Astrocyte of the cerebellum (primary cell): ENCODE results near the gene PTPRQ.

Experiments used
- DNase-seq: peaks from one replicate; pipeline ENCODE4 v3.0.0-alpha.2; 2011; ENCODE audit warnings: low read depth
- H3K4me3 ChIP-seq: 2 replicates; pipeline ENCODE4 v1.5.1; 2011; ENCODE audit warnings: mild to moderate bottlenecking, low read depth, low read length, moderate library complexity
- in situ Hi-C: cut with HindIII; loops from 2 replicates; pipeline ENCODE4 v1.10.0; 2017; ENCODE audit warnings: low sequenced_read_pairs
- TF ChIP-seq, protein P1 (sequence below): IDR thresholded peaks from 2 replicates; pipeline ENCODE4 v1.5.1; 2012; ENCODE audit warnings: low read length, low read depth, moderate library complexity, mild to moderate bottlenecking; ENCODE audit errors: missing control alignments

Gene PTPRQ

DNA sequence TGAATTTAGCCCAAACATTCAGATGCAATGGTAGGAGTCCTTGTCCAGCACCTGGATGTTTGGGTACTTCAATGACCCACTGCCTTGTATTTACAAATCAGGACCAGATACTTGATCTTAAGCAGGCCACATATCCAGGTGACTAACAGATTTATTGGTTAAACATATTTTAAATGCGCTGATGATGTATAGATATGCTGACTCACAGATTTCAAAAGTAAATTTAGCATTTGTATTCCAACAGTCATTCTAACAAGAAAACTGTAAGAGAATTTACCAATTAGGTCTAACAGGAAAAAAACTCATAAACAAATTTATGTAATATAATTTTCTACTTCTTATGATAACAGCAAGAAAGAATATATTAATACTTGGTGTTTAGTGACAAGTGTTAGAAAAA is 234.0 kb downstream of the PTPRQ start:
- in situ Hi-C loops, result no loop called here
- TF ChIP-seq, protein P1, sequence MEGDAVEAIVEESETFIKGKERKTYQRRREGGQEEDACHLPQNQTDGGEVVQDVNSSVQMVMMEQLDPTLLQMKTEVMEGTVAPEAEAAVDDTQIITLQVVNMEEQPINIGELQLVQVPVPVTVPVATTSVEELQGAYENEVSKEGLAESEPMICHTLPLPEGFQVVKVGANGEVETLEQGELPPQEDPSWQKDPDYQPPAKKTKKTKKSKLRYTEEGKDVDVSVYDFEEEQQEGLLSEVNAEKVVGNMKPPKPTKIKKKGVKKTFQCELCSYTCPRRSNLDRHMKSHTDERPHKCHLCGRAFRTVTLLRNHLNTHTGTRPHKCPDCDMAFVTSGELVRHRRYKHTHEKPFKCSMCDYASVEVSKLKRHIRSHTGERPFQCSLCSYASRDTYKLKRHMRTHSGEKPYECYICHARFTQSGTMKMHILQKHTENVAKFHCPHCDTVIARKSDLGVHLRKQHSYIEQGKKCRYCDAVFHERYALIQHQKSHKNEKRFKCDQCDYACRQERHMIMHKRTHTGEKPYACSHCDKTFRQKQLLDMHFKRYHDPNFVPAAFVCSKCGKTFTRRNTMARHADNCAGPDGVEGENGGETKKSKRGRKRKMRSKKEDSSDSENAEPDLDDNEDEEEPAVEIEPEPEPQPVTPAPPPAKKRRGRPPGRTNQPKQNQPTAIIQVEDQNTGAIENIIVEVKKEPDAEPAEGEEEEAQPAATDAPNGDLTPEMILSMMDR, result no peak

DNA sequence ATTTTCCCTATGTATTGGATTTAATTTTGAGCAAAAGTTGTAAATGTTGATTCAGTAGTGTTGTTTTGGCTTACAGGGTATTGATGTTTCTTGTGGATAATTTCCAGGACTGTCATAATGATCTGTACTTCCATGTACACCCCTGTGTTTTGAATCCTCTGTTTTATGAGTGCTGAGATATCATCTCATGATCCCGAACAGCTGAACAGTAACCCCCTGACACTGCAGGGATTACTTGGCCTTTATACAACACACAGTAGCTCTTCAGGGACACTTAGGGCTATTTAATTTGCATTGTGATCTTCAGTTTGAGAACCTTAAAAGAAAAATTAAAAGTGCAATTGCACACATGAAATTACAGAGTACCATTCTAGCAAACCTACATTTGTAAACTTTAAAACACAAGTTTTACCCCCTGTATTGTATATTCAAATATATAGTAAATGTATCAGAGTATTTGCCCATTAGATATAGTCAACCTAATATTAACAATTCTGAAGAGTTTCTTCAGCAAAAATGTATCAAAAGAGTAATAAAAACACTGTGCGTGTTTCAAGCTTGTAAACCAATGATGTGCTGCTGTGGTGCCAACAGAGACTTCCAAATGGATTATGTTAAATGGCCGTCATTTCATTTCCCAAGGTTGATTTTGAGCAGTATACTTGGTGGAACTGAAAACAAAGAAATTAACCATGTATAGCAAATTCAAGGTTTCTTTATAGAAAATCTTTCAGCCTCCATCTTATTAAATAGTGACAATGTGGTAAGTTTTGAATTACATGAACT is 235.5 kb downstream of the PTPRQ start:
- DNase-seq, result no peak
- TF ChIP-seq, protein P1, result no peak
- in situ Hi-C loops, result no loop called here

More for the DNA sequence above, 234.0 kb downstream of the PTPRQ start:
- H3K4me3 ChIP-seq, result no peak overlapping the region
- DNase-seq, result no peak

DNA sequence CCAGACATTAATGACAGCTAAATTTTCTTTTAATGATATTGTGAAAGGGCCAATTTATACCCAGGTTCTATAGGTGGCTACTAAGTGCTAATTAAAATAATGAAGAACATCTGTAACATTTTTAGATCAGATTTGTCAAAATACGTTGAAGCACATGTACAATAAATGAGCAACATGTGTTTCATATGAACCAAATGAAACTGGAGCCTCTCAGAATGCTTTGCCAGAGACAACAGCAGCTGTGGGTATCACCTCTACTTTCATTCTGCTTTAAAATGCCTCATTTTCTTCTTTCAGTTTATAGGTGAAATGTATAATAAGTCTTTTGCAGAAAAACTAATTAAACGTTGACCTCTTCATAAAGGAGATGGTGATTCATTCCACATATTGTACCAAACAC is 237.3 kb downstream of the PTPRQ start:
- DNase-seq, result no peak
- in situ Hi-C loops, result no loop called here
- TF ChIP-seq, protein P1, result no peak
- H3K4me3 ChIP-seq, result no peak overlapping the region

More for the DNA sequence above, 235.5 kb downstream of the PTPRQ start:
- H3K4me3 ChIP-seq, result no peak overlapping the region

DNA sequence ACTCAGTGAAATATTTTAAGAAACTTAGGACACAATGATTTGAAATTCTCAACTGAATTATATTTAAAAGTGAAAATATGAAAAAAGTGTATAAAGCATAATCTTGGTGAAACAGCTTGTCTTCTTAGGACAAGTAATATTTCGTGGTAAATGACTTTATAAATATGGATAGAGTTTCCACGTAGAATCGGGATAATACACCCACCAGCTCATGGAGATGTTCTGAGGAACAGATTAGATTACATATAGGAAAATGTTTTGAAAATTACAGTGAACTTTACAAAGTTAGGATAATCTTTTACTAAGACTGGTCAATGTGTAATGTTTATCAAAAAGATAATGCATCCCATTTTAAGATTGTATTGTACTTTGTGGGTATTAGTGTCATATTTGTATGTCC is 237.8 kb downstream of the PTPRQ start:
- in situ Hi-C loops, result no loop called here
- no peak for DNase-seq
- TF ChIP-seq, protein P1, result no peak
- no peak overlapping the region for H3K4me3 ChIP-seq

DNA sequence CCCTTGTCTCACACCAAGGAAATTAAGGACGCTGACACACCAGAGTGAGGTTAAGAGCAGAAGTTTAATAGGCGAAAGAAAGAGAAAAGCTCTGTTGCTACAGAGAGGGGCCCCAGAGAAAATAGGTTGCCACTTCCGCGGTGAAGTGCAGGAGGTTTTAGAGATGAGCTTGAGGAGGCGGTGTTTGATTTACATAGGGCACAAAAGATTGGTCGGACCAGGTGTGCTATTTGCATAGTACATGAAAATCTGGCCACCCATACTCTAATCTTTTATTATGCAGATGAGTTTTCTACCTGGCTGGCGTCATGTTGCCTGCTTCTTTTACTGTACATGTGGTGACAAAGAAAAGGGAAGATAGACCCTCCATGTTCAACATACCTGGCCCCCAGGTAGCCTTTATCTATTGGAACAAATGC is 240.1 kb downstream of the PTPRQ start:
- TF ChIP-seq, protein P1, result no peak
- no peak overlapping the region for H3K4me3 ChIP-seq
- no peak for DNase-seq
- in situ Hi-C loops, result no loop called here

DNA sequence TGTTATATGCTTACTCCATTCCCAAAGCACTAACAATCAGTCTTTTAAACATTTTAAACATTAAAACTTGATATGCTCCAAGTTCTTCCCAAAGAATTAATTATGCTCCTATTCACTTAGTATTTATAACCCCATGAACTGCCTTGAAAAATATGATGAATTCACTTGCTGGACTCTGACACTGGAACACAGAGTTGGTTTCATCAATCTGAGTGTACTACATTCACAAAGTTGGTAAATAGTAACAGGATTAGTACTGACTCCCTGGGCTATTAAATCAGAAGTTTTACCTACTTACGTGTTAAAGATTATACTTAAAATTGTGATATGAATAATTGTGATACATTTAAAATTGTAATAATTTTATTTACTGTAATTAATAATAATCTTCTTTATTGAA is 246.1 kb downstream of the PTPRQ start:
- in situ Hi-C loops, result no loop called here
- H3K4me3 ChIP-seq, result no peak overlapping the region
- TF ChIP-seq, protein P1, result no peak
- DNase-seq, result no peak
